ENCODE measurements around the gene TMEM259.

TMEM259 gene

GRCh38 chr19:982567-983170, 38.3 kb downstream of the TMEM259 start:
- peak; percentile 86 for DNase-seq

DNA sequence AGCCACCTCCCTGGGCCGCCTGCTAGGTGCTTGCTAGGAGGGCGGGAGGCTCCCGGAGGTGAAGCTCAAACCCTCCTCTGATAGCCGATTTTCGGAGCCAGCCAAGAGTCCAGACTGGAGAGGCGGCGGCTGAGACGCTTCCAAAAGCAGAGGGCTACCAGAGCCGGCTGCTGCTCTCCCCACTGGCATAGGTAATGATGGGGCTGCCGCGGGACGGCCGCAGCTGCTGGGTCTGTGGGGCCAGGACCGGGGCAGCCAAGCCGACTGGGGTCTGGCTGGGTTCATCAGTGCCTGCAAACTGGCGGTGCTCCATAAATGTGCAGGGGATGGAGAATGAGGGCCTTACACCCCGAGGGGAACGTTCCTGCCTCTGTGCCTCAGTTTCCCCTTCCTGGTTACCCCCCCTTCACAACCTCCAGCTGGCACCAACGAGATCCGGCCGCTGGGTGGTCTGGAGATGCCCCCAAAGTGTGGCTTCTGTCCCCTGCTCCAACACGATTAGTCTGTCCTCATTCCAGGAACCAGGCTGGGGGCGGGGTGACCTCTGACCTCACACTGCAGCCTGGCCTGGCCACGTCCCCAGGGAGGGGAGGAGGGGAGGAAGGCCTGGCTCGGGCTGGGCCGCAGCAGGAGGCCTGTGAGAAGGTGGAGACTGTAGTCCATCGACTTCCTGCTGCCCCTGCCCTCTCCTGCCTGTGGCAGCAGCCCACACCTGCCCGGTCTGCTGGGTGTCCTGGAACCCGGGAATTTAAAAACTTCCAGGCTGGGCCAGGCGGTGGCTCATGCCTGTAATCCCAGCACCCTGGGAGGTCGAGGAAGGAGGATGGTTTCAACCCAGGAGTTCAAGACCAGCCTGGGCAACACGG, 40.6 kb downstream of the TMEM259 start:
- no peak for DNase-seq

DNA sequence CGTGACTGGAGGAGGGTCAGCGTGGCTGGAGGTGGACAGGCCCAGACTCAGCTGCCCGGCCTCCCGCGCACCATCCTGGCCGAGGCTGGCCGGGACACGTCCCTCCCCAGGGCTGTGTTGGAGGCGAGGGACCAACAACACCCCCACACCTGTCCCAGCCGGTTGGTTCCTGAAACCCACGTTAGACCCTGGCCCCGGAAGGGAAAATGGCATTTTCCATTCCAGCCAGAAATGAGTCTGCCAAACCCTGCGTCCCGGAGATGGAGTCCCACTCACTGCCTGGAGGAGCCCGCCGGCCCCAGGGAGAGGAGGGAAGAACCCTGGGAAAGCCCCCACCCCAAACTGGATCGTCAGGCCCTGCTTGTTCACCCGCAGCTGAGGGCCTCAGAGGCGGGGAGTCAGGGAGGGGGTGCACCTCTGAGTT, 41.6 kb downstream of the TMEM259 start:
- no peak for DNase-seq

DNA sequence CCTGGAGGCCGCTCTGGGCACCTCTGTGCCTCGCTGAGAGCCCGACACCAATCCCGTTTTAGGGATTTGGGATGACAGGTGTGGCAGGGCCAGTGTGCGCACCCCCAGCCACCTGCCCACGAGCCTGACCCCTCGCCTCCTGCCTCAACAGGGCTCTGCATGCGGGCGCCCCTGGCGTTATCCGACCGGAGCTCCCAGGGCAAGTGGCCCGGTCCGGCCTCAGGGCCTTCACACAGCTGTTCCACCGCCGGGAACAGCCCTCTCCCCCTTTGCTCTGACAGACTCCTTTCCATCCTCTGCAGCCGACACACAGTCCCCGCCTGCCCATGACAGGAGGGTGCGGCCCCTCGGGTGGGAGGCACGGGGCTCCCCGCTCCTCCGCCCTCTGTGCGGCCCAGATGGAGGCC, 43.9 kb downstream of the TMEM259 start:
- DNase-seq = no peak

DNA sequence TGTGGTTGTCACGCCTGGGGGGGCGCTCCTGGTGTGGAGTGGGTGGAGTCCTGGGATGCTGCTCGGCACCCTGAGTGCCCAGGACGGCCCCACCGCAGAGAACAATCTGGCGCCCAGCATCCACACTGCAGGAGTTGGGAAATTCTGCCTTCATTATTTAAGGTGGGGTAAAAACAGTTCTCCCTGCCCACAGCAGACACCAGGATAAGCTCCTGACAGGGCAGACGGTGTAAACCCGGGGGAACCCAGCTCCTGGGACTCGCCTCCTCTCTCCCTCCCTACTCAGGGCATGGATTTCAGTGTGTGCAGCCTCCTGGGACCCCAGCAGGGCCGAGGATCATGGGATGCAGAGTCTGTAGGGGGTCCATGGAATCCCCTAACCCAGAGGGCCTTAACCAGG, 44.4 kb downstream of the TMEM259 start:
- DNase-seq = no peak

GRCh38 chr19:974564-975257, 46.2 kb downstream of the TMEM259 start:
- no peak for DNase-seq

DNA sequence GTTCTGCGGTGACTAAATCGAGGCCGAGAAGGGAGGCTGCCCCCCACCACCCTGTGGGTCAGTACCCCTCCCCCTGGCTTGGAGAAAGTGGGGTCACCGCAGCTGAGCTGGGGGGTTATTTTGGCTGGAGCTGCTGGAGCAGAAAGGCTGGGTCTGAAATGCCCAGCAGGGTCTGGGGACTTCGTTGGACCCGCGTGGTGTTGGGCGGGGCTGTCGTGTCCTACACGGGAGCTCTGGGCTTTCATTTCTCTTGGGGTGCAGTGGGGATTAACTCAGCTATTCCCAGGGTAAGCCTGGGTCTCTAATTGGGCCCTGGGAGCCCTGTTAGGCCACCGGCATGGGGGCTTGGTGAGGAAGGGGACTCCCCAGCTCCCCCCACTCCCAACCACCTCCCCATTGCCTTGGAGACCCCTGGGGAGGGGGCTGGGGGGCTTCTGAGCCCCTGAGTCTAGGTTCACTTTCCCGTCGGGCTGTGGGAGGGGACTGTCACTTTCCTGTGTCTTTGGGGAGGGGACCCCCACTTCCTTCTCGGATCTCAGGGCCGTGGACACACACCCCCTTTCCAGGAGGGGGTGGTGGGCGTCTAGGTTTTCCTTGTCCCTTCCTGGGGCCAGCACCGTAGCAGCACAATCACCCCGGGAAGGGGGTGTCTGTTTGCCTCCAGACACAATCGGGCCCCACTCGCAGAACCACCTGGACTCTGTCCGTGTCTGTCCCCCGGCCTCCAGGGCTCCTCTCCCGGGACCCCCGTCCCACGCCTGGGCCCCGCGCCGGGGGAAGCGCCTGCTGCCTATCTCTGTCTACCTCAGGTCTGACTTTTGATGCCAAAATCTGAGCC, 47.0 kb downstream of the TMEM259 start:
- DNase-seq = no peak

GRCh38 chr19:972281-972680, 48.6 kb downstream of the TMEM259 start:
- no peak for DNase-seq

GRCh38 chr19:971795-972194, 49.1 kb downstream of the TMEM259 start:
- DNase-seq = no peak

- no peak for DNase-seq
Observed at GRCh38 chr19:970695-971094, 50.2 kb downstream of the TMEM259 start.

DNA sequence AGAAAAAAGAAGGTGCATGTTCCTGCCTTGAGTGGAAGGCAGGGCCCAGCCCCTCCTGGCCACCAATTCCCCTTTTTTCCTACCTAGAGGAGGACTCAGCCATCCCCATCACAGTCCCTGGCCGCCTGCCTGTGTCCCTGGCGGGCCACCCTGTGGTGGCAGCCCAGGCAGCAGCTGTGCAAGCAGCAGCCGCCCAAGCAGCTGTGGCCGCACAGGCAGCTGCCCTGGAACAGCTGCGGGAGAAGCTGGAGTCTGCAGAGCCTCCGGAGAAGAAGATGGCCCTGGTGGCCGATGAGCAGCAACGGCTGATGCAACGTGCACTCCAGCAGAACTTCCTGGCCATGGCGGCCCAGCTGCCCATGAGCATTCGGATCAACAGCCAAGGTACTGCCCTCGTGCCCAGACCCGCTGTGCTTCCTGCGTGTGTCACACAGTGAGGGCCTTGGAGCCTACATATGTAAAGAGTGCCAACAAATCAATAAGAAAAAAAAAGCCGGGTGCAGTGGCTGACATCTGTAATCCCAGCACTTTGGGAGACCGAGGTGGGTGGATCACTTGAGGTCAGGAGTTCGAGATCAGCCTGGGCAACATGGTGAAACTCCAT, 54.3 kb downstream of the TMEM259 start:
- DNase-seq = no peak

GRCh38 chr19:964761-965694, 55.9 kb downstream of the TMEM259 start:
- DNase-seq = peak; percentile 27

DNA sequence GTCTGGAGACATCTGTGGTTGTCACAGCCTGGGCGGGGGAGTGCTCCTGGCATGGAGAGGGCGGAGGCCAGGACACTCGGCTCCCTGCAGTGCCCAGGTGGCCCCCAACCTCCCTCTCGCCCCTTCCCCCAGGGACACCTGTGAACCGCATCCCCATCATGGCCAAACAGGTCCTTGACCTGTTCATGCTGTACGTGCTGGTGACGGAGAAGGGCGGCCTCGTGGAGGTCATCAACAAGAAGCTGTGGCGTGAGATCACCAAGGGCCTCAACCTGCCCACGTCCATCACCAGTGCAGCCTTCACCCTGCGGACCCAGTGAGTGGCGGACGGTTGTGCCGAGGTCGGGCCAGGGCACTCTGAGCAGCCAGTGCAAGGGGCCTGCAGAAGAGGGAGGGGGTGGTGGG, 56.8 kb downstream of the TMEM259 start:
- no peak for DNase-seq

- no peak for DNase-seq
Observed at GRCh38 chr19:963486-963951, 57.4 kb downstream of the TMEM259 start.

GRCh38 chr19:962683-963400, 58.1 kb downstream of the TMEM259 start:
- no peak for DNase-seq

DNA sequence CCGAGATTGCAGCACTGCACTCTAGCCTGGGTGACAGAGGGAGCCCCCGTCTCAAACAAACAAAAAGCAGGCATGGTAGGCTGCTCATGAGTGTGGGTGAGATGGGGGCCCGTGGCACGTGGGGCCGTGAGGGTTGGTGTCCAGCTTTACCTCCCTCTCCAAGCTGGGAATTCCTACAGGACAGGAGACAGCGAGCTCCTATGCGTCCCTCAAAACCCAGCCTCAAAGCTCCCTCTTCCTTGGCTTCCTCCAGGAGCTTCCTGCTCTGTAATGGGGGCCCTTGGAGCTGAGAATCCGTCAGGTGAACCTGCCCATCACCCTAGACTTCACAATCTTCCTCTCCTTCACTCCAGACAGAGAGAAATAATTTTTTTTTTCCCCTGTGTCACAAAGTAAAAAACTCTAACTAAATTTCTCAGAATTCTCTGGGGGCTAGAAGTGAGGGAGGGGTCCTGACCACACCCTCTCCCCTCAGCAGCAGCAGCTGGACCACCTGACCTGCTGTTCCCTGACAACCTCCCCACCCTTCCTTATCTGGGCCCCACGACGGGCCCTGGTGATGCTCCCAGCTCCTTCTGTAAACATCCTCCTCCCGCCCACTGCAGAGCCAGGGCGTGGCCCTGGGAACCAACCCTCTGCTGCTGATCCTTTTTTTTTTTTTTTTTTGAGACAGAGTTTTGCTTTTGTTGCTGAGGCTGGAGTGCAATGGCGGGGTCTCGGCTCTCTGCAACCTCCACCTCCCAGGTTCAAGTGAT, 58.9 kb downstream of the TMEM259 start:
- DNase-seq = no peak

DNA sequence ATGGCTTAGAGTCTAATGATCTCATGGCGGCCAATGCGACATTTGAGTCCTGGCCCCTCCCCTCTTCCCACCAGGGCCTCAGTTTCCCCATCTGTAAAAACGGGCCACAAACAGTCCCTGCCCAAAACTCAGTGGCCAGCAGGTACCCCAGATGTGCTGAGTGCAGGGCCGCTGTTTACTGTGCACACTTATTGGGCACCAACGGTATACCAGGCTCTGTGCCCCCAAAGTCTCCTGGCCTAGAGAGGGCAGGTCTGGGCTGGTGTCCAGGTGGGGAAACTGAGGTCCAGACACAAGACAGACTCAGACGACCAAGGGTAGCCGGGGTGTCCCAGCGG, 60.4 kb downstream of the TMEM259 start:
- DNase-seq = no peak

DNA sequence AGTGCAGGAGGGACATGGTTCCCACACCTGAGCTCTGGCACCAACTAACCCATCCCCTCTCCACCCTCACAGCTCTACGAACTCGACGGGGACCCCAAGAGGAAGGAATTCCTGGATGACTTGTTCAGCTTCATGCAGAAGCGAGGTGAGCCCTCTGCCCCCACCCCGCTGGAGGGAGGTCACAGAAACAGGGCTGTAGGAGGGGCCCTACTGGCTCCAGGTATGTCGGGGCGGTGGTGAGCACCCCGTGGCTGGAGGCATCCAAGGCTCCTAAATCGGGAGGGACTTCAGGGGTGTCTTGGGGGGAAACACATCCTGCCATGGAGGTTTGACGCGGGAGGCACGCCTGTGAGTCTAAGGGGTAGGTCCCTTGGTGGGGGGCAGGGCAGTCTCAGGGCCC, 60.9 kb downstream of the TMEM259 start:
- no peak for DNase-seq

Measured in activated CD4-positive, alpha-beta T cell treated with anti-CD3 and anti-CD28 coated beads, Interleukin-2, Interleukin-6, amounts not matched to agents 100 ng/mL and 50 ng/mL, durations not matched to agents 16 hours and 8 hours (primary cell).